Mucosa of stomach (tissue), 1 donor: ENCODE measurements around the gene CD276.
"Not testable (repeated sequence)": the region's sequence is repeated elsewhere in the genome, so short reads cannot be mapped to it uniquely, and the experiment has no call there.

Experiments used
- H3K27me3 ChIP-seq: one replicate; pipeline ENCODE4 v1.7.0; 2013; ENCODE audit warnings: mild to moderate bottlenecking, low read length; ENCODE audit not compliant: control insufficient read depth, insufficient read depth
- H3K36me3 ChIP-seq: one replicate; pipeline ENCODE4 v1.7.0; 2013; ENCODE audit warnings: low read length; ENCODE audit not compliant: control insufficient read depth, insufficient read depth
- H3K4me1 ChIP-seq: one replicate; pipeline ENCODE4 v1.7.0; 2013; ENCODE audit warnings: mild to moderate bottlenecking, low read length; ENCODE audit not compliant: control insufficient read depth, insufficient read depth
- H3K4me3 ChIP-seq: one replicate; pipeline ENCODE4 v1.7.0; 2013; ENCODE audit warnings: low read length
- H3K9ac ChIP-seq: one replicate; pipeline ENCODE4 v1.7.0; 2013; ENCODE audit warnings: mild to moderate bottlenecking, low read length, moderate library complexity
- H3K9me3 ChIP-seq: one replicate; pipeline ENCODE4 v1.7.0; 2013; ENCODE audit warnings: mild to moderate bottlenecking, low read length, moderate library complexity; ENCODE audit not compliant: control insufficient read depth
- donor health status: Pancreatic carcinoma.

Gene CD276

DNA sequence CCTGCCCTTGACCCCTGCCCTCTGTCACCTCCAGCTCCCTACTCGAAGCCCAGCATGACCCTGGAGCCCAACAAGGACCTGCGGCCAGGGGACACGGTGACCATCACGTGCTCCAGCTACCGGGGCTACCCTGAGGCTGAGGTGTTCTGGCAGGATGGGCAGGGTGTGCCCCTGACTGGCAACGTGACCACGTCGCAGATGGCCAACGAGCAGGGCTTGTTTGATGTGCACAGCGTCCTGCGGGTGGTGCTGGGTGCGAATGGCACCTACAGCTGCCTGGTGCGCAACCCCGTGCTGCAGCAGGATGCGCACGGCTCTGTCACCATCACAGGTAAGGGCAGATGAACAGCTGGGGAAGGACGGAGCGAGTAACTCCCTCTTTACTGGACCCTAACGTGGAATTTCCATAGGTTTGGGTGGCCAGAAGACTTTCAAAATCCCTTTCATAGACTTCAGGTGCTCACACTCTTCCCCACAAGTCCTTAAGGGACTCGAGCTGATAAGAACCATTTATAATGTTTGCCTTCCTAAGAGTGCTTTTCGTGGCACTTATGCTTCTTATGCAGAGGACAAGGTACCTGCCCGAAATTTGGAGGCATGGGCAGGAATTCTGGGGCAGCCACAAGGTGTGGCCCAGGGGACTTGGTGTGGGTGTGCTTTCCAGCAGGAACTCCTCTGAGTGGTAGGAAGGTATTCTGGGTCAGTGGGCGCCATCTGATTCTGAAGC, 20.1 kb downstream of the CD276 start:
- H3K4me1 ChIP-seq, H3K27me3 ChIP-seq, H3K9ac ChIP-seq, H3K36me3 ChIP-seq, H3K9me3 ChIP-seq, H3K4me3 ChIP-seq: not testable (repeated sequence)

DNA sequence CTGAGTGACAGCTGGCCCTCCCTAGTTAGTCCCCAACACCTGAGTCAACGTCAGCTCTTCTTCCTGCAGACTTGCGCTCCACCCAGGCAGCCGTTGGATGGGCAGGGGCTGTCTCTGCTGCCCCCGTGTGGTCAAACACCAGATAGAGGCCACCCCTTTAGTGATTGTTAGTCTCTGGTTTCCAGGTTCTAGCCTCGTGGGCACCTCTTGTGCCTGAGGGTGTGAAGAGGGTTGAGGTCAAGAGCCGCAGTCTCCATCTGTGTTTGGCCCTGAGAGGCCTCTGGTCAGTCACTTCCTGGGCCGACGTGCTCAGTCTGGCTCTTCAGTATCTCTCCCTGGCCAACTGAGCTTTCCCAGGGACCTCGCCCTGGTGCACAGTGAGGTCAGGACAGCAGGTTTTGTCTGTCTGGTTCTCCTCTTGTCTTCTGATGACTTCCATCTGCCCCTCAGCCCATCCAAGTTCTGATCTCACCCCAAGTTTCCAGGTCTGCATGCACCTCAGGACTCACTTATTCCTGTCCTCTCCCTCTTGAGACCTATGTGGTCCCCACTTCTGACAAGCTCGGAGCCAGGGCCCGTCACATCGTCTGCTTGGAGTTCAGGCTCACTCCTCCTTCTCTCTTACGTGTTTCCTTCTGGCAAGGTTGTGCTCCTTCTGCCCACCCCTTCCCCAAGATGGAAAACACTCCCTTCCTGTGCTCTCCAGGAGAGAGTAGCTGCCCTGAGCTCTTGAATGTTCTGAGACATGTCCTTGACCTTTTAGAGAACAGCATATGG, 20.9 kb downstream of the CD276 start:
- Histone ChIP-seq H3K27me3 (no peaks in the 10 kb centered on the region), H3K36me3 (peaks cover 7% of the 10 kb centered on the region), H3K4me1 (no peaks in the 10 kb centered on the region), H3K4me3 (no peak overlapping the region), H3K9ac (no peak overlapping the region), H3K9me3 (no peaks in the 10 kb centered on the region)

DNA sequence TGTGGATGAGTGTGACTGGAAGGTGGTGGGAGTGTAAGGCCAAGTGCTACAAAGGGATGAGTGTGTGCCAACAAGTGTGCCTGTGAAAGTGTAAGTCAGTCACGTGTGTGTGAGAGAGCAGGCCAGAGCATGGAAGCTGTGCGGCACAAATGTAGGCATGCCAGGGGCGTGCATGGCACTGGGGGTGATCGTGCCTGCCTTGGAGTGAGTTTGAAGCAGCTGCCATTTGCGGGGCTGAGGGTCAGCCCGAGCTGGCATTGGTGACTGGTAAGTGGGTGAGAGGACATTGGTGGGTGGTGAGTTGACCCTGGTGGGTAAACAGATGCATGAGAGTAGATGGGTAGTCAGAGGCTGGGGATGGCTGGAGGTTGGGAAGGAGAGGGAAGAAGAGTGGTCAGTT, 24.5 kb downstream of the CD276 start:
- H3K4me3 ChIP-seq: no peak overlapping the region
- H3K27me3 ChIP-seq: no peaks in the 10 kb centered on the region
- no peaks in the 10 kb centered on the region for H3K9me3 ChIP-seq
- peaks cover 7% of the 10 kb centered on the region for H3K36me3 ChIP-seq
- H3K4me1 ChIP-seq: no peaks in the 10 kb centered on the region
- no peak overlapping the region for H3K9ac ChIP-seq

DNA sequence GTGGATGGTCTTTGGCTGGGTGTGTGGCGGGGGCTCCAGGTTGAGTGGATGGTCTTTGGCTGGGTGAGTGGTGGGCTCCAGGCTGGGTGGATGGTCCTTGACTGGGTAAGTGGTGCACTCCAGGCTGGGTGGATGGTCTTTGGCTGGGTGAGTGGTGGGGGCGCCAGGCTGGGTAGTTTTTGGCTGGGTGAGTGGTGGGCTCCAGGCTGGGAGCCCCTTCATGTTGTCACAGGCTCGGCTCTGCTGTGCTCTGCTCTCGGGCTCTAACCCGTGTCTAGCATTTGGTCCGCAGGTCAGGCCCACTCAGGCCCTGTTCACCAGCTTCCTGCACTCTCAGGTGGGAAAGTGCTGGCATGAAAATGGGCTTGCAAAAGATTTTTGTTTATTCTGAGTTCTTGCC, 25.1 kb downstream of the CD276 start:
- Histone ChIP-seq H3K4me1 (no peaks in the 10 kb centered on the region), H3K9ac (no peak overlapping the region), H3K4me3 (no peak overlapping the region), H3K36me3 (peaks cover 7% of the 10 kb centered on the region), H3K9me3 (no peaks in the 10 kb centered on the region), H3K27me3 (no peaks in the 10 kb centered on the region)

DNA sequence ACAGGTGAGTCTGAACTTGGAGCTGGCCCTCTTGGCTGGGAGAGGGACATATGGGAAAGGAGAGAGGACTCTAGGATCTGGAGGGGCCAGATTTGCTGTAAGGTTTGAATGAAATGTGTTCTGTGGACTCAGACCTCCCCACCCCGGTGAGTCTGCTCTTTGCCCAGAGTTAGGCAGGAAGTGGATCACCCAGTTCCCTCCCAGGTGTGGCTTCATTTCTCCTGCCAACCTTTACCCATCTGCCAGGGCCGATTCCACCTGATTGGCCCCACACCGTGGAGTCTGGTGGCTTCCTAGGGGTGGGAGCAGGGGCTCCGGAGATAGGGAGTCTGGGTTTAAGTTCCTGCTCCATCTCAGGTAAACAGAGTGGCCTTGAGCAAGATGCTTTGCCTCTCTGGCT, 25.5 kb downstream of the CD276 start:
- H3K9me3 ChIP-seq: no peaks in the 10 kb centered on the region
- no peaks in the 10 kb centered on the region for H3K27me3 ChIP-seq
- H3K9ac ChIP-seq: no peak overlapping the region
- H3K36me3 ChIP-seq: peaks cover 7% of the 10 kb centered on the region
- no peak overlapping the region for H3K4me3 ChIP-seq
- no peaks in the 10 kb centered on the region for H3K4me1 ChIP-seq

DNA sequence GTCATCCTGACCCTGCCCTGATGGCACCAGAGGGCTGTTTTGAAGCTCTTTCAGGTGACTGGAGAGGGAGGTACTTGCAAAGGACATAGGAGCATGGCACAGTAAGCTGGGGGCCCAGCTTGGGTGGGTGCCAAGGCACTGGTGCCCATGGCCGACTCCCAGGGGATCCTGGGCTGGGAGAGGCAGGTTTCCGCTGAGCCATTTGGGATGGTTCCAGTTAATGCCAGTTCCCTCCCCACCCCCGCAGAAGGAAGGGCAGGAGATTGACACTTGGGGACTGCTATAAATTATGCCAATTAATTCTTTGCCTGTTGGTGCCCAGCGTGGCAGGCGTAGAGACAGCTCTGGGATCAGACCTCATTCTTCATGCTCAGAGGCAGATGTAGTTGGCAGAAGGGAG, 26.1 kb downstream of the CD276 start:
- Histone ChIP-seq H3K36me3 (peaks cover 7% of the 10 kb centered on the region), H3K9me3 (no peaks in the 10 kb centered on the region), H3K4me3 (no peak overlapping the region), H3K27me3 (no peaks in the 10 kb centered on the region), H3K9ac (no peak overlapping the region), H3K4me1 (no peaks in the 10 kb centered on the region)

DNA sequence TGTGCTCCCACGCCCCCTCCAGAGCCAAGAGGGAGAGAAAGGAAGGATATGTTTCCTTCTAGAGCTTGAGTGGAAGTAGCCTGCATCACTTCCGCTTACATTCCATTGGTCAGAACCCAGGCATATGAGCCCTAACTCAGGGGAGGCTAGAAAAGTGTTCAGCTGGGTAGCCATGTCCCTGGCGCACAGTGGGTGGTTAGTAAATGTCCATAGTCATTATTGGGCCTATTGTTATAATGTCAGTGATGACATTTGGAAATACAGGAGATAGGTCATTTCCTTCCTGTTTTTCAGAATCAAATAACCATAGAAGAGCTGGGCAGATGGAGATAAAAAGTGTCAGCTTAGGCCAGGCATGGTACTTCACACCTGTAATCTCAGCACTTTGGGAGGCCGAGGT, 27.3 kb downstream of the CD276 start:
- Histone ChIP-seq H3K4me1 (no peaks in the 10 kb centered on the region), H3K9me3 (no peaks in the 10 kb centered on the region), H3K9ac (no peak overlapping the region), H3K36me3 (peaks cover 7% of the 10 kb centered on the region), H3K27me3 (no peaks in the 10 kb centered on the region), H3K4me3 (no peak overlapping the region)

DNA sequence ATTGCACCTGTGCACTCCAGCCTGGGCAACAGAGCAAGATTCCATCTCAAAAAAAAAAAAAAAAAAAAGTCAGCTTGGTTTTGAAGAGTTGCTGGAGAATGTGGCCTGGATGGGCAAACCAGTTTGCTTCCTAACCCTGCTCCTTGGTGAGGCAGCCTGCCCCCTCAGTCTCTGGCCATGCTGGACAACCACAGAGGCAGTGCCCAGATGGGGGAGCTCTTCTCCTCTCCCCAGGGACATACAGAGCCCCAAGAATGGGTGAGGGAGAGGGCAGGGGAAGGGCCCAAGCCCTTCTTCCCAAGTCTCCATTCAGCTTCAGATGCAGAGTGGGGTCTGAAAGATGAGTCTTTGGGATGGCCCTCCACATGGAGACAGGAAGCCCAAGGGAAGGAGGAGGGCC, 27.9 kb downstream of the CD276 start:
- H3K27me3 ChIP-seq: no peaks in the 10 kb centered on the region
- H3K4me3 ChIP-seq: no peak overlapping the region
- H3K4me1 ChIP-seq: no peaks in the 10 kb centered on the region
- H3K9ac ChIP-seq: no peak overlapping the region
- no peaks in the 10 kb centered on the region for H3K9me3 ChIP-seq
- H3K36me3 ChIP-seq: peaks cover 7% of the 10 kb centered on the region

DNA sequence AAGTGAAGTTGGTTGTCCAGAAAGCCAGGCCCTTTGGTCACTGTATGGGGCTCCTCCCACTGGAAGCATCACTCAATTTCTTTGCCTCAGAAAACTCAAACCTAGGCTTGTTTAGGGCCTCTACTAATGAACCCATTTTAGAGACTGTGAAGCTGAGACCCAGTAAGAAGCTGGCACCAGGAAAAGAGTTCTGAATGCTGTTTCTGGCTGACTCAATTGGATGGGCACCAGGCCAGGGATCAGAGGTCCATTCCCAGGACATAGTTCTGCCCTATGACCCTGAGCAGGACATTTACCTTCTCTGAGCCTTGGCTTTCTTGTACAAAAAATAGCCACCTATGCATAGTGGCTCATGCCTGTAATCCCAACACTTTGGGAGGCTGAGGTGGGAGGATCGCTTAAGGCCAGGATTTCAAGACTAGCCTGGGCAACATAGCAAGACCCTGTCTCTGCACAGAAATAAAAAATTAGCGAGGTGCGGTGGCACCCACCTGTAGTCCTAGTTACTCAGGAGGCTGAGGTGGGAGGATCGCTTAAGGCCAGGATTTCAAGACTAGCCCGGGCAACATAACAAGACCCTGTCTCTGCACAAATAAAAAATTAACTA, 30.6 kb downstream of the CD276 start:
- Histone ChIP-seq H3K9ac (no peak overlapping the region), H3K27me3 (no peaks in the 10 kb centered on the region), H3K4me3 (no peak overlapping the region), H3K36me3 (no peaks in the 10 kb centered on the region), H3K4me1 (no peaks in the 10 kb centered on the region), H3K9me3 (no peaks in the 10 kb centered on the region)

DNA sequence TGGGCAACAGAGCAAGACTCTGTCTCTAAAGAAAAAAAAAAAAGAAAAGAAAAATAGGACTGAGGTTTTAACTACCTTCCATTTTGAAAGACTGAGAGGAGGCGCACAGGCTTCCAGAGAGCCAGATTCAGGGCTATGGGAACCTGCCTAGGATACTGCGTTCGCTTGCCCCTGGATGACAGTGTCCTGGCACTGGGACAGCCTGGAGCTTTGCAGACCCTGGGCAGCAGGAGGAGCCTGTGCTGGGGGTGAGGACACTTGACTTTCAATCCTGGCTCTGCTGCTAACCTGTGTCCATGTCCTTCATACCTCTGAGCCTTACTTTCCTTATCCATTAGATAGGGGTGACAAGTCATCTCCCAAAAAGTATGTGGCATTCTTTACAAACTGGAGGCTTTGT, 31.2 kb downstream of the CD276 start:
- Histone ChIP-seq H3K9ac (no peak overlapping the region), H3K27me3 (no peaks in the 10 kb centered on the region), H3K4me3 (no peak overlapping the region), H3K4me1 (no peaks in the 10 kb centered on the region), H3K36me3 (no peaks in the 10 kb centered on the region), H3K9me3 (no peaks in the 10 kb centered on the region)

DNA sequence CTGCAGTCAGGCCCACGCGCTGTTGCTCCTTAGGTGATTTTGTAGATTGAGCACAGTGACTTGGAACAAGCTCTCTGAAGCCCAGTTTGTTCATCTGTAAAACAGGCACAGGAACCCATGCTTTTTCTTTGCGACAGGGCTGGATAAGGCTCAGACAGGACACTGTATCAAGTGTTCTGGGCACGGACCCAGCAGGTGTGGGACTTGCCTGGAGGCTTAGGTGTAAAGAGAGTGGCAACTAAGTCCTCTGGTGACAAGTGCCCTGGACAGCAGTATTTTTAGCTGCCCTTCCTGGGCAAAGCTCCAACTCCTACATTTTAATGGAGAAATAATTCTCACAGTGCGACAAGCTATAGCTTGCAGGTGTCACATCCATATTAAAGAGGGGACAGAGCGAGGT, 32.2 kb downstream of the CD276 start:
- Histone ChIP-seq H3K9me3 (no peaks in the 10 kb centered on the region), H3K4me1 (no peaks in the 10 kb centered on the region), H3K4me3 (no peak overlapping the region), H3K27me3 (no peaks in the 10 kb centered on the region), H3K9ac (no peak overlapping the region), H3K36me3 (no peaks in the 10 kb centered on the region)

DNA sequence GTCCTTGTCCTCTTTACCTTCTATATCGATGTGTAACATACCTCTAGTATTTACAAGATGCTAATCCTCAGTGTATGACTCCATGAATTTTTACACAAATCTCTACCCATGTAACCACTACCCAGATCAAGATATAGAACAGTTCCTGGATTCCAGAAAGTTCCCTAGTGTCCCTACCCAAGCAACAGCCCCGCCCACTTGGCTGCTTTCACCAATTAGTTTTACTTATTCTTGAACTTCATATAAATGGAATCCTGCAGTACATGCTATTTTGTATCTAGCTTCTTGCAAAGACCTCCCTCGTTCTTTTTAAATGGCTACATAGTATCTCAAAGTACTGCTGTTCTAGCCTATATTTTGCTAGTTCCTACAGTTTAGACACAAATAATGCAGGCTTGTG, 33.0 kb downstream of the CD276 start:
- no peak overlapping the region for H3K4me3 ChIP-seq
- H3K9ac ChIP-seq: no peak overlapping the region
- no peaks in the 10 kb centered on the region for H3K36me3 ChIP-seq
- no peaks in the 10 kb centered on the region for H3K4me1 ChIP-seq
- no peaks in the 10 kb centered on the region for H3K9me3 ChIP-seq
- no peaks in the 10 kb centered on the region for H3K27me3 ChIP-seq
